Esophagus muscularis mucosa (tissue), 4 donors: ENCODE results near the gene CCDC116.

Experiments used
- EP300 ChIP-seq: sonication (generic); formaldehyde crosslinking; IDR thresholded peaks from one replicate; pipeline ENCODE4 v1.6.1; 2017; ENCODE audit warnings: antibody characterized with exemption
- POLR2A ChIP-seq: fragments of 450-650 bp; IDR thresholded peaks from one replicate; pipeline ENCODE4 v1.6.1; 2017; ENCODE audit warnings: antibody characterized with exemption, moderate library complexity, mild to moderate bottlenecking, low read depth
- POLR2AphosphoS5 ChIP-seq, 2 donors: sonication (generic); formaldehyde crosslinking; IDR thresholded peaks; one replicate each; pipeline ENCODE4 v1.6.1; 2017; ENCODE audit warnings: antibody characterized with exemption in 2 of 2
- TF ChIP-seq, protein P1 (sequence below), 3 experiments: fragments of 200-600 bp in 2 of 3; fragments of 450-650 bp in 1 of 3; sonication (generic) in 2 of 3; IDR thresholded peaks; one replicate each; pipeline ENCODE4 v1.5.1; 2017 to 2019; ENCODE audit warnings: antibody characterized with exemption in 3 of 3, mild to moderate bottlenecking in 2 of 3, moderate library complexity in 1 of 3

DNA sequence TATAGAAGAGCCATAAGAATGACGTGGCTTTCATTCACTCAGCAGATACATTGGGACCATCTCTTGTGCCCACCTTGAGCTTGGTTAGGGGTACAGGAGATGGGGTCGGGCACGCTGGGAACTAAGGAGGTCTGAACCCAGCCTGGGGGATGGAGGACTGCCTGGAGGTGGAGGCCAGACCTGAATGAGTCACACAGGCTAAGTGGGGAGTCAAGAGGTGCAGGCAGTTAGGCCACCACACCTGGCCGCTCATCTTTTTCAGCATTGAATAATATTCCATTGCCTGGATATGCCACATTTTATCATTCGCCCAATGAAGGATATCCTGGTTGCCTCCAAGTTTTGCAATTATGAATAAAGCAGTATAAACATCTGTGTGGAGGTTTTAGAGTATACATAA is 29.4 kb downstream of the CCDC116 start:
- TF ChIP-seq, protein P1, sequence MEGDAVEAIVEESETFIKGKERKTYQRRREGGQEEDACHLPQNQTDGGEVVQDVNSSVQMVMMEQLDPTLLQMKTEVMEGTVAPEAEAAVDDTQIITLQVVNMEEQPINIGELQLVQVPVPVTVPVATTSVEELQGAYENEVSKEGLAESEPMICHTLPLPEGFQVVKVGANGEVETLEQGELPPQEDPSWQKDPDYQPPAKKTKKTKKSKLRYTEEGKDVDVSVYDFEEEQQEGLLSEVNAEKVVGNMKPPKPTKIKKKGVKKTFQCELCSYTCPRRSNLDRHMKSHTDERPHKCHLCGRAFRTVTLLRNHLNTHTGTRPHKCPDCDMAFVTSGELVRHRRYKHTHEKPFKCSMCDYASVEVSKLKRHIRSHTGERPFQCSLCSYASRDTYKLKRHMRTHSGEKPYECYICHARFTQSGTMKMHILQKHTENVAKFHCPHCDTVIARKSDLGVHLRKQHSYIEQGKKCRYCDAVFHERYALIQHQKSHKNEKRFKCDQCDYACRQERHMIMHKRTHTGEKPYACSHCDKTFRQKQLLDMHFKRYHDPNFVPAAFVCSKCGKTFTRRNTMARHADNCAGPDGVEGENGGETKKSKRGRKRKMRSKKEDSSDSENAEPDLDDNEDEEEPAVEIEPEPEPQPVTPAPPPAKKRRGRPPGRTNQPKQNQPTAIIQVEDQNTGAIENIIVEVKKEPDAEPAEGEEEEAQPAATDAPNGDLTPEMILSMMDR (IDR thresholded peaks at IDR 0.05), result no peak
- TF ChIP-seq POLR2AphosphoS5 (IDR thresholded peaks at IDR 0.05), result no peak
- no peak for TF ChIP-seq POLR2A
- TF ChIP-seq EP300, result no peak
